ENCODE data around the gene MAP3K9.

Gene MAP3K9

DNA sequence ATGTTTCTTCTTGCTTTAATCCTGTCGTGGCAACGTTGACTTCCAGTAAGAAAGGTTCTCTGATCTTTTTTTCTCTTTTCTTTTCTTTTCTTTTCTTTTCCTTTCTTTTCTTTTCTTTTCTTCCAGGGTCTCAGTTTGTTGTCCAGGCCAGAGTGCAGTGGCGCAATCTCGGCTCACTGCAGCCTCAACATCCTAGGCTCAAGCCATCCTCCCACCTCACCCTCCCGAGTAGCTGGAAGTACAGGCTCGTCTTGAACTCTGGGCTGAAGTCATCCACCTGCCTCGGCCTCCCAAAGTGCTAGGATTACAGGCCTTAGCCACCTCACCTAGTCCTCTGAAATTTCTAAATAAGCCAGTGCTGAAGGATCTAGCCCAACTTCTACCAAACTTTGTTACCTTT, 1.3 kb upstream of the MAP3K9 start:
- peak overlapping the region; percentile 80 for H3K4me3 ChIP-seq (ENCODE audit: low read depth, low read length)
- TF ChIP-seq, protein P1, sequence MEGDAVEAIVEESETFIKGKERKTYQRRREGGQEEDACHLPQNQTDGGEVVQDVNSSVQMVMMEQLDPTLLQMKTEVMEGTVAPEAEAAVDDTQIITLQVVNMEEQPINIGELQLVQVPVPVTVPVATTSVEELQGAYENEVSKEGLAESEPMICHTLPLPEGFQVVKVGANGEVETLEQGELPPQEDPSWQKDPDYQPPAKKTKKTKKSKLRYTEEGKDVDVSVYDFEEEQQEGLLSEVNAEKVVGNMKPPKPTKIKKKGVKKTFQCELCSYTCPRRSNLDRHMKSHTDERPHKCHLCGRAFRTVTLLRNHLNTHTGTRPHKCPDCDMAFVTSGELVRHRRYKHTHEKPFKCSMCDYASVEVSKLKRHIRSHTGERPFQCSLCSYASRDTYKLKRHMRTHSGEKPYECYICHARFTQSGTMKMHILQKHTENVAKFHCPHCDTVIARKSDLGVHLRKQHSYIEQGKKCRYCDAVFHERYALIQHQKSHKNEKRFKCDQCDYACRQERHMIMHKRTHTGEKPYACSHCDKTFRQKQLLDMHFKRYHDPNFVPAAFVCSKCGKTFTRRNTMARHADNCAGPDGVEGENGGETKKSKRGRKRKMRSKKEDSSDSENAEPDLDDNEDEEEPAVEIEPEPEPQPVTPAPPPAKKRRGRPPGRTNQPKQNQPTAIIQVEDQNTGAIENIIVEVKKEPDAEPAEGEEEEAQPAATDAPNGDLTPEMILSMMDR (IDR thresholded peaks at IDR 0.05; ENCODE audit: borderline replicate concordance, insufficient read depth, low read depth, low read length) = no peak

DNA sequence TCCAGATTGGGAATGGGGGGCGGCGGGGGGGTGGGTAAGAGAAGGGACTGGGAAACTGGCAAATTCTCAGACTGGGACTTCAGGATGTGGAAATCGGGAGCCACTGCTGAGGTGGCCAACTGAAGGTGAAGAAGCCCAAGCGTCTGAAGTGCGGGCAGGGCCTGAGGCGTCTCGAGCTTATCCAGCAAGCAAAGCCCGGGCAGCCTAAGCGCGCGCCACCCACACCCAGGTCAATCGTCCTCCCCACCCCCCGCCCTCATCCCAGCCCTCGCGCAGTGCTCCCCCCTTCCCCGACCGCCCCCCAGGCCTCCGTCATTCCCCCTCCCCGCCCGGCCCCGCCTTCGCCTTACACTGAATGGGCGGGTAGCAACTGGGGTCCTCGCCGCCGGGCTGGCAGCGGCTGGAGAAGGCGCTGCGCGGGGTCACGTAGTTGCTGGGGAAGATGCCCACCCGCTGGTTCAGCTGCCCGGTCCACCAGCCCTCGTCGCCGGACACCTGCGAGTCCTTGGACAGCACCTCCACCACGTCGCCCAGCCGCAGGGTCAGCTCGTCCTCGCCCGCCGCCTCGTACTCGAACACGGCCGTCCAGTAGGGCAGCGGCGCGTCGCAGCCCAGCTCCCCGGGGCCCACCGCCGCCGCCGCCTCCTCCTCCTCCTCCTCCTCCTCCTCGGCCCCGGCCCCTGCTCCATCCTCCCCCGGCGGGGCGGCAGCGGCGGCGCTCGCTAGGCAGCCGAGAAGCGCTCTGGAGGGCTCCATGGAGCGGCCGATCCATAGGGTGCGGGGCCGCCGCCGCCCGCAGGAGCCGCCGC, 693 bp downstream of the MAP3K9 start:
- TF ChIP-seq, protein P1 (IDR thresholded peaks at IDR 0.05; ENCODE audit: borderline replicate concordance, insufficient read depth, low read depth, low read length) = no peak
- H3K4me3 ChIP-seq (ENCODE audit: low read depth, low read length) = peak overlapping the region; percentile 80

DNA sequence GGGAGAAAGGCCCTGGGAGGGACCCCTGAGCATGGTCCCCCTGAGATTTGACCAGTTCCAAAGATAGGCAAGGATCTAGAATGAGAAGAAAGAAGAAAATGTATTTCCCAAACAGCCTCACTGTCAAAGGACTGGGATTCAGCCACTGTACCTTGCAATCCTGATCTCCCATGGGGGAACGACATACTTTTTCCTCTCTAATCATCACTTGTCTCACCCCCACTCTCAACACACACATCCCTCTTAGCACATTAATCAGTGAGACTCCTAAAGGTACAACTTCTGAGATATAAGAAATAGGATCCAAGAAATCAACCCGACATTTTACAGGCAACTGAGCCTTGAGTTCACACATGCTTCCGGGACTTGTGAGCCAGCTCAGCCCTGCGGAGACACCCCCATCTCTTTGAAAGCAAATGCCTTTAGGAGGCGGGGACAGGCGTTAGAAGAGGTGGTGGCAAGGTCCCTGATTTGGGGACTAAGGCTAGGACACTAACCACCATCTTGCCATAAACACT, 1.4 kb downstream of the MAP3K9 start:
- peak overlapping the region; percentile 80 for H3K4me3 ChIP-seq (ENCODE audit: low read depth, low read length)

DNA sequence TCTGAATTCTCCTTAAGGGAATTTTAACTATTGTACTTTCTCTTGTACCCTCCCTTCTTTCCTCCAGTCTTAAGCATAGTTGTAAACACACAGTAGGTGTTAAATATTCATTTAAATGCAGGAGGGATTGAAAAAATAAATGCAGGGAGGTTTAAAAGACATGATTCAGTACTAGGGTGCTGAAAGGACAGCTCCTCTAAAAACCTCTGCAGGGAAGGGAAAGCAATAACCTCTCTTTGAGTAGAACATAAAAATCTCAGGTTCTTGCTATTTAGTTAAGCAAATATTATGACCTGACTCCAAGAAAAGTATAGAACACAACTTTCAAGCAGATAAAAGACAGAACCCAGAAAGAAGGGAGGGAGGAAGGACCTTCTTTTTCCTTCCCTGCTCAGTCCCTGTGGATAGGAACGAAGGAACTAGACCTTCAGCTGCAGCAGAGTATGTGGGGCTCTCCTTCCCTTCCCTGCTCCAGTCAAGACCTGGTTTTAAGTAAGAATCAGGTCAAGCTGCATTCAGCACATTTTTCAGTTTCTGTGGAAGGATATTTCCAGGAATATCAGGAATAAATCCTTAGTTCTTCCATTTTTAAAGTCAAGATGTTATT, 4.7 kb downstream of the MAP3K9 start:
- TF ChIP-seq, protein P1 (IDR thresholded peaks at IDR 0.05; ENCODE audit: borderline replicate concordance, insufficient read depth, low read depth, low read length) = no peak
- no peak overlapping the region for H3K4me3 ChIP-seq (ENCODE audit: low read depth, low read length)

More for the DNA sequence above, 1.4 kb downstream of the MAP3K9 start:
- TF ChIP-seq, protein P1 (IDR thresholded peaks at IDR 0.05; ENCODE audit: borderline replicate concordance, insufficient read depth, low read depth, low read length) = no peak

DNA sequence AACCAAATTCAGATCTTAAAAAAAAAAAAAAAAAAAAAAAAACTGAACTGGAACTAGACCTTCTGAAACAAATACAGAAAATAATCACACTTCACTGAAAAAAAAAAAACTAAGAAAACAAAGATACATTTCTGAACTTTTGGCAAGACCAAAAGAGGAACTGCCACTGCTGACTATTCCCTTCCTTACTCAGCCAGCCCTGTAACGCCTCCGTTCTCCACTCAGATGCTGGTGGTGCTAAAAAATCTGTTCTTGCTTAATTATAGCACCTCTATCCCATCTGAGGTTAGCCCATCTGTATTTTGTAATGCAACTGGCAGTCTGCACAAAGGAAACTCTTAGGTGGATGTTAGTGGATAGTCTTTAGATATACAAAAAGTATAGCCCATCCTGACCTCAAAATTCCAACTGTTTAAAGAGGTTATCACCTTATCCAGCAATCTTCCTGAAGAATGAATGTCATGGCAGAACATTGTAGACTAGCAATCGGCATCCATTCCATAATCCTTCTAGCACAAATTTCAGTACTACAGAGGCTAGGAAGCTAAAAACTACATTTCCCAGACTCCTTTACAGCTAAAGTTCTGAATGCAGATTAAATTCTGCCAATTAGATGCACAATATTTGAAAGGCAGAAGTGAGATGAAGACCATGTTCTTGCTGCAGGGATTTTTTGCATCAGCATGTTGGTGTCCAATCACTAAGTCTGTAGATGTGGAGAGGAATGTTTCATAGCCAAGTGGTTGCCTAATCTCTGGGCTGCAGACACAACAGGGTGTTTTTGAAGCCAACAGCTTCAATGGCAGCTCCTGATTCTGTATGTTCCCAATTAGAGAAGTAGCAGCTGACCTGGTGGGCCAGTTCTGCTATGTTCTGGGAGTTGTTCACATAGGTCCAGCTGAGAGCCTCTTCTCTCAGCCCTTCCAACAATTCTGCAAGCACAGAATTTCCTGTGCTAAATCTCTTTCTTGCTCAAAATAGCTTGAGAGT, 5.7 kb downstream of the MAP3K9 start:
- TF ChIP-seq, protein P1 (IDR thresholded peaks at IDR 0.05; ENCODE audit: borderline replicate concordance, insufficient read depth, low read depth, low read length) = no peak

DNA sequence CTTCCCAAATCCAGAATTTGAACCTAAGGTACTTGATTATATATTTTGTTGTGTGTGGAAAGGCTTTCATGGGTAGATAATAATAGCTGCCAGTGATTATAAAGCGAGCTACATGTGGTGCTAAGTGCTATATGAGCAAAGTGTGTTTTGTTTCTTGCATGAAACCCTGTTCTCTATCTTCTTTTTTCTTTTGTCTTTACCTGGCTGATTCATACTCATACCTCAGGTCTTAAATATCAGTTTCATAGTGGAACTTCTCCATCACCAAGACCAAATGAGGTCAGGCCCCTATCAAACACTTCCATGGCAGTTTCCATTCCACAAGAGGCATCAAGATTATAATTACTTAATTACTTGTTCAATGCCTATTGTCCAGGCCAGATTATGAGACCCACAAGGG, 6.9 kb downstream of the MAP3K9 start:
- TF ChIP-seq, protein P1 (IDR thresholded peaks at IDR 0.05; ENCODE audit: borderline replicate concordance, insufficient read depth, low read depth, low read length) = no peak
- H3K4me3 ChIP-seq (ENCODE audit: low read depth, low read length) = no peak overlapping the region

More for the DNA sequence above, 5.7 kb downstream of the MAP3K9 start:
- H3K4me3 ChIP-seq (ENCODE audit: low read depth, low read length) = no peak overlapping the region
